PFSK-1 (cell line): ENCODE data around the gene FUT4.

Source experiments
- FOXP2 ChIP-seq: optimal IDR thresholded peaks from 2 replicates; pipeline ENCODE3; 2011; ENCODE audit warnings: borderline replicate concordance, control low read depth, inconsistent platforms; ENCODE audit not compliant: insufficient read depth; ENCODE audit errors: extremely low read length, extremely low read depth
- POLR2AphosphoS5 ChIP-seq: IDR thresholded peaks from 2 replicates; pipeline ENCODE4 v1.6.1; 2012; ENCODE audit warnings: low read depth, mild to moderate bottlenecking, control low read depth, low read length, moderate library complexity
- SIN3A ChIP-seq: IDR thresholded peaks from 2 replicates; pipeline ENCODE4 v1.6.1; 2012; ENCODE audit warnings: mild to moderate bottlenecking, low read length, moderate library complexity, borderline replicate concordance; ENCODE audit not compliant: insufficient read depth
- TAF1 ChIP-seq: IDR thresholded peaks from 2 replicates; pipeline ENCODE4 v1.6.1; 2012; ENCODE audit warnings: low read length, control low read depth, borderline replicate concordance; ENCODE audit not compliant: insufficient read depth
- TF ChIP-seq, protein P1 (sequence below), 2 experiments: IDR thresholded peaks; 2 replicates each; pipeline versions ENCODE4 v1.6.1 to v1.8.0; 2011 to 2012; ENCODE audit warnings: low read depth in 2 of 2, low read length in 2 of 2, control low read depth in 1 of 2, inconsistent platforms in 1 of 2, mild to moderate bottlenecking in 1 of 2, moderate library complexity in 1 of 2; ENCODE audit not compliant: insufficient read depth in 1 of 2

DNA sequence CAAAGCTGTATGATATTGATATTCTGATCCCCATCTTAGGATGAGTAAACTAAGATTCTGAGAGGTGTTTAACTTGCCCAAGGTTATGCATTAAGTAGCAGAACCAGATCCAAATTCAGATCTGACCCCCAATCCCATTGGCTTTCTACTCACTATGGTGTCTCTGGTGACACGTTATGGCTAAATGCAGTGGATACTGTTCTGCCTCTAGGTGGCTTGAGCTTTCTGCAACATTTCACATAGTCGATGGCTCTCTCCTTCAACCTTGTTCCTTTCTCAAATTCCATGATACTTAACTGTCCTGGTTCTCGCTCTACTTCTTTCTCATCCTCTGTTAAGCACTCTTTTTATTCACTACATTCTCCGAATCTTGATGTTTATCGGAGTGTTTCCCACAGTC, 22.0 kb upstream of the FUT4 start:
- TF ChIP-seq, protein P1, sequence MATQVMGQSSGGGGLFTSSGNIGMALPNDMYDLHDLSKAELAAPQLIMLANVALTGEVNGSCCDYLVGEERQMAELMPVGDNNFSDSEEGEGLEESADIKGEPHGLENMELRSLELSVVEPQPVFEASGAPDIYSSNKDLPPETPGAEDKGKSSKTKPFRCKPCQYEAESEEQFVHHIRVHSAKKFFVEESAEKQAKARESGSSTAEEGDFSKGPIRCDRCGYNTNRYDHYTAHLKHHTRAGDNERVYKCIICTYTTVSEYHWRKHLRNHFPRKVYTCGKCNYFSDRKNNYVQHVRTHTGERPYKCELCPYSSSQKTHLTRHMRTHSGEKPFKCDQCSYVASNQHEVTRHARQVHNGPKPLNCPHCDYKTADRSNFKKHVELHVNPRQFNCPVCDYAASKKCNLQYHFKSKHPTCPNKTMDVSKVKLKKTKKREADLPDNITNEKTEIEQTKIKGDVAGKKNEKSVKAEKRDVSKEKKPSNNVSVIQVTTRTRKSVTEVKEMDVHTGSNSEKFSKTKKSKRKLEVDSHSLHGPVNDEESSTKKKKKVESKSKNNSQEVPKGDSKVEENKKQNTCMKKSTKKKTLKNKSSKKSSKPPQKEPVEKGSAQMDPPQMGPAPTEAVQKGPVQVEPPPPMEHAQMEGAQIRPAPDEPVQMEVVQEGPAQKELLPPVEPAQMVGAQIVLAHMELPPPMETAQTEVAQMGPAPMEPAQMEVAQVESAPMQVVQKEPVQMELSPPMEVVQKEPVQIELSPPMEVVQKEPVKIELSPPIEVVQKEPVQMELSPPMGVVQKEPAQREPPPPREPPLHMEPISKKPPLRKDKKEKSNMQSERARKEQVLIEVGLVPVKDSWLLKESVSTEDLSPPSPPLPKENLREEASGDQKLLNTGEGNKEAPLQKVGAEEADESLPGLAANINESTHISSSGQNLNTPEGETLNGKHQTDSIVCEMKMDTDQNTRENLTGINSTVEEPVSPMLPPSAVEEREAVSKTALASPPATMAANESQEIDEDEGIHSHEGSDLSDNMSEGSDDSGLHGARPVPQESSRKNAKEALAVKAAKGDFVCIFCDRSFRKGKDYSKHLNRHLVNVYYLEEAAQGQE (IDR thresholded peaks at IDR 0.05; ENCODE audit: insufficient read depth in 1 of 2, low read depth in 2 of 2, low read length in 2 of 2) = no peak
- TF ChIP-seq TAF1 (no peak), POLR2AphosphoS5 (no peak), SIN3A (no peak), FOXP2 (no peak)
